NCI-H2081 treated with DMSO at 0.1 percent for 48 hours (cell line): ENCODE results near the gene CUL1.

Experiments
- DNase-seq: peaks from one replicate; lab custom pipeline; 2025; lab: John Stamatoyannopoulos, UW

CUL1 gene

GRCh38 chr7:148698397-148699023 is at the start of gene CUL1:
Gene CUL1, plus strand, starts transcription at chr7:148698903. Its CDS starts 31,220 bp downstream, at chr7:148730123.
- DNase-seq, result no peak

GRCh38 chr7:148650232-148650858 is 48.4 kb upstream of the CUL1 start:
- DNase-seq, result no peak

GRCh38 chr7:148652773-148653172 is 45.9 kb upstream of the CUL1 start:
- no peak for DNase-seq

- DNase-seq, result no peak
Observed at GRCh38 chr7:148657929-148658328, 40.8 kb upstream of the CUL1 start.

GRCh38 chr7:148661471-148661870 is 37.2 kb upstream of the CUL1 start:
- DNase-seq, result no peak

- no peak for DNase-seq
Observed at GRCh38 chr7:148662646-148663045, 36.1 kb upstream of the CUL1 start.

- DNase-seq, result no peak
Observed at GRCh38 chr7:148664324-148664723, 34.4 kb upstream of the CUL1 start.

GRCh38 chr7:148665221-148665620 is 33.5 kb upstream of the CUL1 start:
- no peak for DNase-seq

- no peak for DNase-seq
Observed at GRCh38 chr7:148669927-148670326, 28.8 kb upstream of the CUL1 start.

- no peak for DNase-seq
Observed at GRCh38 chr7:148670374-148670773, 28.3 kb upstream of the CUL1 start.

- no peak for DNase-seq
Observed at GRCh38 chr7:148670807-148671206, 27.9 kb upstream of the CUL1 start.

GRCh38 chr7:148672041-148672440 is 26.7 kb upstream of the CUL1 start:
- DNase-seq, result no peak

- no peak for DNase-seq
Observed at GRCh38 chr7:148674689-148675088, 24.0 kb upstream of the CUL1 start.

- DNase-seq, result no peak
Observed at GRCh38 chr7:148676291-148676690, 22.4 kb upstream of the CUL1 start.

- DNase-seq, result no peak
Observed at GRCh38 chr7:148681821-148682220, 16.9 kb upstream of the CUL1 start.

- no peak for DNase-seq
Observed at GRCh38 chr7:148684289-148684830, 14.3 kb upstream of the CUL1 start.

GRCh38 chr7:148686312-148686937 is 12.3 kb upstream of the CUL1 start:
- DNase-seq, result no peak

GRCh38 chr7:148687555-148687954 is 11.1 kb upstream of the CUL1 start:
- DNase-seq, result no peak

GRCh38 chr7:148688526-148688925 is 10.2 kb upstream of the CUL1 start:
- DNase-seq, result no peak

GRCh38 chr7:148693651-148694050 is 5.1 kb upstream of the CUL1 start:
- DNase-seq, result no peak

- no peak for DNase-seq
Observed at GRCh38 chr7:148694631-148695030, 4.1 kb upstream of the CUL1 start.

- no peak for DNase-seq
Observed at GRCh38 chr7:148695953-148696352, 2.8 kb upstream of the CUL1 start.

- DNase-seq, result no peak
Observed at GRCh38 chr7:148696787-148697186, 1.9 kb upstream of the CUL1 start.
